HCT116 (cell line): ENCODE measurements around the gene PCDHGA9. TPM values are rescaled to one million over a fixed set of nuclear protein-coding genes. Genes with fewer than 3 reads are reported as not detected.

ENCODE experiments used
- ATAC-seq: fragments of 200-7000 bp; cut with Tn5 transposase; 2 replicates; pipeline ENCODE4 v1.9.1; 2020; ENCODE audit warnings: mild to moderate bottlenecking, moderate library complexity
- BruUV-seq: library from RNA; stranded (reverse); fragments of 400-500 nt; replicated peaks from 2 replicates; lab custom pipeline; 2021; lab: Mats Ljungman, UMichigan
- CTCF ChIA-PET: fragments of 300-600 bp; sonication (Branson Sonifier 250); formaldehyde crosslinking; loops from one replicate; lab custom pipeline; 2021; ENCODE audit warnings: antibody characterized with exemption; lab: Charles Lee
- POLR2A ChIA-PET: fragments of 300-600, 350-600 bp; sonication (Branson Sonifier 250); formaldehyde crosslinking; loops from one replicate; lab custom pipeline; 2021; ENCODE audit warnings: antibody characterized with exemption; lab: Charles Lee
- RAD21 ChIA-PET, 2 experiments: fragments of 300-600 bp; sonication (Branson Sonifier 250); formaldehyde crosslinking; loops; one replicate each; lab custom pipeline; 2023; ENCODE audit warnings: low total read pairs in 2 of 2; ENCODE audit not compliant: uncharacterized antibody in 2 of 2, unreplicated experiment in 2 of 2, low non-redundant PET in 1 of 2; lab: Charles Lee
- DNase-seq: peaks from one replicate; pipeline ENCODE4 v3.0.0-alpha.2; 2010; ENCODE audit warnings: low read depth, low spot score
- H2AFZ ChIP-seq: fragments of 200-600 bp; shearing (Covaris generic), sonication (generic); 2 replicates; pipeline ENCODE4 v1.6.1; 2017; ENCODE audit warnings: low read depth, mixed run types, mixed read lengths, antibody characterized with exemption, low read length; ENCODE audit not compliant: poor library complexity, severe bottlenecking
- H3K27ac ChIP-seq: 2 replicates; pipeline ENCODE4 v1.5.1; 2012; ENCODE audit warnings: low read depth, low read length
- H3K27me3 ChIP-seq: fragments of 200-600 bp; sonication (generic); 2 replicates; pipeline ENCODE4 v1.6.1; 2016; ENCODE audit warnings: mixed run types, low read length, mixed read lengths; ENCODE audit not compliant: insufficient read depth
- H3K36me3 ChIP-seq, 2 experiments: fragments of 200-500 bp in 1 of 2; fragments of 200-600 bp in 1 of 2; sonication (Bioruptor generic) in 1 of 2; sonication (generic) in 1 of 2; 2 replicates each; pipeline versions ENCODE4 v1.5.1 to v1.6.1; 2014 to 2016; ENCODE audit warnings: low read length in 2 of 2, inconsistent platforms in 1 of 2, mixed read lengths in 1 of 2, mixed run types in 1 of 2; ENCODE audit not compliant: insufficient read depth in 2 of 2, control insufficient read depth in 1 of 2
- H3K4me1 ChIP-seq, 2 experiments: fragments of 200-600 bp in 1 of 2; sonication (generic) in 1 of 2; 2 replicates each; pipeline versions ENCODE4 v1.5.1 to v1.6.1; 2012 to 2017; ENCODE audit warnings: low read length in 2 of 2, inconsistent platforms in 1 of 2, mild to moderate bottlenecking in 1 of 2, mixed read lengths in 1 of 2, mixed run types in 1 of 2, moderate library complexity in 1 of 2; ENCODE audit not compliant: insufficient read depth in 2 of 2, control insufficient read depth in 1 of 2
- H3K4me2 ChIP-seq: fragments of 200-600 bp; sonication (generic); 2 replicates; pipeline ENCODE4 v1.6.1; 2017; ENCODE audit warnings: mixed run types, low read length, mixed read lengths
- H3K4me3 ChIP-seq, 2 experiments: fragments of 200-600 bp in 1 of 2; sonication (generic) in 1 of 2; replicated peaks in 1 of 2; 2 replicates each; pipeline ENCODE4 v1.5.1; 2011 to 2016; ENCODE audit warnings: low read length in 2 of 2, control low read depth in 1 of 2, low read depth in 1 of 2, mild to moderate bottlenecking in 1 of 2, mixed read lengths in 1 of 2, mixed run types in 1 of 2
- H3K79me2 ChIP-seq: fragments of 200-600 bp; sonication (generic); 2 replicates; pipeline ENCODE4 v1.6.1; 2017; ENCODE audit warnings: mild to moderate bottlenecking, mixed run types, low read length, moderate library complexity, mixed read lengths; ENCODE audit not compliant: insufficient read depth
- H3K9ac ChIP-seq: fragments of 200-600 bp; sonication (generic); 2 replicates; pipeline ENCODE4 v1.6.1; 2016; ENCODE audit warnings: low read length, mixed read lengths
- H3K9me2 ChIP-seq: fragments of 200-600 bp; sonication (generic), shearing (Covaris generic); 2 replicates; pipeline ENCODE4 v1.6.1; 2017; ENCODE audit warnings: mixed run types, mild to moderate bottlenecking, moderate library complexity; ENCODE audit not compliant: insufficient read depth
- H3K9me3 ChIP-seq, 2 experiments: fragments of 200-500 bp in 1 of 2; fragments of 200-600 bp in 1 of 2; sonication (Bioruptor generic) in 1 of 2; sonication (generic) in 1 of 2; 2 replicates each; pipeline ENCODE4 v1.6.1; 2014 to 2017; ENCODE audit warnings: low read length in 2 of 2, mixed read lengths in 2 of 2, inconsistent platforms in 1 of 2, low read depth in 1 of 2, mild to moderate bottlenecking in 1 of 2, mixed run types in 1 of 2, moderate library complexity in 1 of 2; ENCODE audit not compliant: control insufficient read depth in 1 of 2, insufficient read depth in 1 of 2
- H4K20me1 ChIP-seq: fragments of 200-600 bp; sonication (generic), shearing (Covaris generic); 2 replicates; pipeline ENCODE4 v1.6.1; 2017; ENCODE audit warnings: mixed run types, mild to moderate bottlenecking, moderate library complexity; ENCODE audit not compliant: insufficient read depth
- CEBPB ChIP-seq: IDR thresholded peaks from 2 replicates; pipeline ENCODE4 v1.6.1; 2012; ENCODE audit warnings: low read depth
- FOSL1 ChIP-seq: IDR thresholded peaks from 2 replicates; pipeline ENCODE4 v1.6.1; 2012; ENCODE audit warnings: low read depth
- RAD21 ChIP-seq: IDR thresholded peaks from 2 replicates; pipeline ENCODE4 v1.6.1; 2012; ENCODE audit warnings: low read depth, mild to moderate bottlenecking
- intact Hi-C: fragments of 100-400 bp; cut with micrococcal nuclease; formaldehyde crosslinking; loops from 2 replicates; pipeline ENCODE4 v1.10.0; 2022
- total RNA-seq: library from RNA; stranded (reverse); gene quantifications from one replicate; pipeline ENCODE4 v1.2.1, GENCODE V29; 2021; ENCODE audit not compliant: unreplicated experiment
- TF ChIP-seq, protein P1 (sequence below): IDR thresholded peaks from 2 replicates; pipeline ENCODE4 v1.6.1; 2012; ENCODE audit warnings: low read depth
- TF ChIP-seq, protein P2 (sequence below), 3 experiments: fragments of 200-600 bp in 1 of 3; sonication (generic) in 1 of 3; IDR thresholded peaks in 2 of 3; conservative IDR thresholded peaks in 1 of 3; 2 replicates each; pipeline ENCODE4 v1.5.1; 2012 to 2017; ENCODE audit warnings: low read depth in 2 of 3, low read length in 2 of 3, antibody characterized with exemption in 1 of 3, borderline replicate concordance in 1 of 3, control low read depth in 1 of 3, mild to moderate bottlenecking in 1 of 3, mixed read lengths in 1 of 3, mixed run types in 1 of 3, moderate library complexity in 1 of 3; ENCODE audit not compliant: insufficient read depth in 1 of 3

The PCDHGA9 gene
- total RNA-seq, 1 experiment from 2014 or later = 0.34 TPM

DNA sequence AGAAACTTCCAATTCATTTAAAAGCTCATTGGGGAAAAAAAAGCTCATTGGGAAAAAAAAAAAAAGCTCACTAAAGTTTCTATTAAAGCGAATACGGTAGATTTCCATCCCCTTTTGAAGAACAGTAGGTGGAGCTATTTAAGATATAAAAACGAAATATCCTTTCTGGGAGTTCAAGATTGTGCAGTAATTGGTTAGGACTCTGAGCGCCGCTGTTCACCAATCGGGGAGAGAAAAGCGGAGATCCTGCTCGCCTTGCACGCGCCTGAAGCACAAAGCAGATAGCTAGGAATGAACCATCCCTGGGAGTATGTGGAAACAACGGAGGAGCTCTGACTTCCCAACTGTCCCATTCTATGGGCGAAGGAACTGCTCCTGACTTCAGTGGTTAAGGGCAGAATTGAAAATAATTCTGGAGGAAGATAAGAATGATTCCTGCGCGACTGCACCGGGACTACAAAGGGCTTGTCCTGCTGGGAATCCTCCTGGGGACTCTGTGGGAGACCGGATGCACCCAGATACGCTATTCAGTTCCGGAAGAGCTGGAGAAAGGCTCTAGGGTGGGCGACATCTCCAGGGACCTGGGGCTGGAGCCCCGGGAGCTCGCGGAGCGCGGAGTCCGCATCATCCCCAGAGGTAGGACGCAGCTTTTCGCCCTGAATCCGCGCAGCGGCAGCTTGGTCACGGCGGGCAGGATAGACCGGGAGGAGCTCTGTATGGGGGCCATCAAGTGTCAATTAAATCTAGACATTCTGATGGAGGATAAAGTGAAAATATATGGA is 27.9 kb downstream of the PCDHGA9 start, which contains the start of gene PCDHGA12:
Gene PCDHGA12, plus strand, starts transcription at position 176 of the 782 bp plus-strand sequence. Its CDS starts 253 bp downstream, at position 429.
- intact Hi-C loops = no loop called here
- Histone ChIP-seq H3K79me2 (no peaks in the 10 kb centered on the region), H3K9ac (no peak within 1 kb of the TSS), H3K4me1 (no peaks in the 10 kb centered on the region), H3K36me3 (no peaks in the 10 kb centered on the region), H3K9me3 (peaks cover 0 to 8% of the 10 kb centered on the region in 2 experiments; a peak in 2 of 4 replicates), H3K4me2 (no peak within 1 kb of the TSS), H3K9me2 (no peaks in the 10 kb centered on the region), H3K27me3 (no peaks in the 10 kb centered on the region), H4K20me1 (no peaks in the 10 kb centered on the region), H2AFZ (no peak within 1 kb of the TSS), H3K27ac (no peak within 1 kb of the TSS), H3K4me3 (no peak within 1 kb of the TSS)
- POLR2A ChIA-PET = no interaction called here
- DNase-seq (no peak), ATAC-seq (no peak)
- no TSS peak for BruUV-seq
- CTCF ChIA-PET = interaction anchor here (0.9 to 1.7 kb wide), 5 partner anchors 9 to 133 kb away, joined by 3 to 7 read pairs (median 4); partner anchors contain the start of gene PCDHGA10
- RAD21 ChIA-PET = no interaction called here
- TF ChIP-seq RAD21 = 0 out of 2 replicates have a peak, but pooled peaks have one; percentile 15
- TF ChIP-seq CEBPB = no peak
- no peak for TF ChIP-seq FOSL1
- TF ChIP-seq, protein P1, sequence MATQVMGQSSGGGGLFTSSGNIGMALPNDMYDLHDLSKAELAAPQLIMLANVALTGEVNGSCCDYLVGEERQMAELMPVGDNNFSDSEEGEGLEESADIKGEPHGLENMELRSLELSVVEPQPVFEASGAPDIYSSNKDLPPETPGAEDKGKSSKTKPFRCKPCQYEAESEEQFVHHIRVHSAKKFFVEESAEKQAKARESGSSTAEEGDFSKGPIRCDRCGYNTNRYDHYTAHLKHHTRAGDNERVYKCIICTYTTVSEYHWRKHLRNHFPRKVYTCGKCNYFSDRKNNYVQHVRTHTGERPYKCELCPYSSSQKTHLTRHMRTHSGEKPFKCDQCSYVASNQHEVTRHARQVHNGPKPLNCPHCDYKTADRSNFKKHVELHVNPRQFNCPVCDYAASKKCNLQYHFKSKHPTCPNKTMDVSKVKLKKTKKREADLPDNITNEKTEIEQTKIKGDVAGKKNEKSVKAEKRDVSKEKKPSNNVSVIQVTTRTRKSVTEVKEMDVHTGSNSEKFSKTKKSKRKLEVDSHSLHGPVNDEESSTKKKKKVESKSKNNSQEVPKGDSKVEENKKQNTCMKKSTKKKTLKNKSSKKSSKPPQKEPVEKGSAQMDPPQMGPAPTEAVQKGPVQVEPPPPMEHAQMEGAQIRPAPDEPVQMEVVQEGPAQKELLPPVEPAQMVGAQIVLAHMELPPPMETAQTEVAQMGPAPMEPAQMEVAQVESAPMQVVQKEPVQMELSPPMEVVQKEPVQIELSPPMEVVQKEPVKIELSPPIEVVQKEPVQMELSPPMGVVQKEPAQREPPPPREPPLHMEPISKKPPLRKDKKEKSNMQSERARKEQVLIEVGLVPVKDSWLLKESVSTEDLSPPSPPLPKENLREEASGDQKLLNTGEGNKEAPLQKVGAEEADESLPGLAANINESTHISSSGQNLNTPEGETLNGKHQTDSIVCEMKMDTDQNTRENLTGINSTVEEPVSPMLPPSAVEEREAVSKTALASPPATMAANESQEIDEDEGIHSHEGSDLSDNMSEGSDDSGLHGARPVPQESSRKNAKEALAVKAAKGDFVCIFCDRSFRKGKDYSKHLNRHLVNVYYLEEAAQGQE = no peak
- TF ChIP-seq, protein P2, sequence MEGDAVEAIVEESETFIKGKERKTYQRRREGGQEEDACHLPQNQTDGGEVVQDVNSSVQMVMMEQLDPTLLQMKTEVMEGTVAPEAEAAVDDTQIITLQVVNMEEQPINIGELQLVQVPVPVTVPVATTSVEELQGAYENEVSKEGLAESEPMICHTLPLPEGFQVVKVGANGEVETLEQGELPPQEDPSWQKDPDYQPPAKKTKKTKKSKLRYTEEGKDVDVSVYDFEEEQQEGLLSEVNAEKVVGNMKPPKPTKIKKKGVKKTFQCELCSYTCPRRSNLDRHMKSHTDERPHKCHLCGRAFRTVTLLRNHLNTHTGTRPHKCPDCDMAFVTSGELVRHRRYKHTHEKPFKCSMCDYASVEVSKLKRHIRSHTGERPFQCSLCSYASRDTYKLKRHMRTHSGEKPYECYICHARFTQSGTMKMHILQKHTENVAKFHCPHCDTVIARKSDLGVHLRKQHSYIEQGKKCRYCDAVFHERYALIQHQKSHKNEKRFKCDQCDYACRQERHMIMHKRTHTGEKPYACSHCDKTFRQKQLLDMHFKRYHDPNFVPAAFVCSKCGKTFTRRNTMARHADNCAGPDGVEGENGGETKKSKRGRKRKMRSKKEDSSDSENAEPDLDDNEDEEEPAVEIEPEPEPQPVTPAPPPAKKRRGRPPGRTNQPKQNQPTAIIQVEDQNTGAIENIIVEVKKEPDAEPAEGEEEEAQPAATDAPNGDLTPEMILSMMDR (IDR thresholded peaks at IDR 0.05 in 2 of 3, conservative IDR thresholded peaks at IDR 0.05 in 1 of 3; ENCODE audit: borderline replicate concordance in 1 of 3, insufficient read depth in 1 of 3, low read depth in 2 of 3, low read length in 2 of 3) = peak in 1 of 3 experiments; percentile 44; a peak in 1 of 6 replicates
